Ascending aorta (tissue), 2 donors: ENCODE measurements around the gene ELANE. TPM values are rescaled to one million over a fixed set of nuclear protein-coding genes. Genes with fewer than 3 reads are reported as not detected.

Experiments
- DNase-seq, 2 donors: peaks; one replicate each; pipeline ENCODE4 v3.0.0-alpha.2; 2019; ENCODE audit warnings: low spot score in 2 of 2
- H3K27ac ChIP-seq, 2 donors: fragments of 200-600 bp; sonication (generic); one replicate each; pipeline ENCODE4 v1.5.1; 2016 to 2017; ENCODE audit warnings: mild to moderate bottlenecking in 1 of 2
- H3K27me3 ChIP-seq: fragments of 200-600 bp; sonication (generic); one replicate; pipeline ENCODE4 v1.5.1; 2017
- H3K36me3 ChIP-seq, 2 donors: fragments of 200-600 bp; sonication (generic); one replicate each; pipeline ENCODE4 v1.5.1; 2016
- H3K4me1 ChIP-seq, 2 donors: fragments of 200-600 bp; sonication (generic); one replicate each; pipeline ENCODE4 v1.5.1; 2016 to 2017; ENCODE audit warnings: mild to moderate bottlenecking in 1 of 2
- H3K4me3 ChIP-seq, 2 donors: fragments of 200-600 bp; sonication (generic); one replicate each; pipeline ENCODE4 v1.5.1; 2016 to 2017; ENCODE audit warnings: mild to moderate bottlenecking in 1 of 2
- H3K9me3 ChIP-seq, 2 donors: fragments of 200-600 bp; sonication (generic); one replicate each; pipeline ENCODE4 v1.5.1; 2016
- CTCF ChIP-seq, 3 experiments: fragments of 200-600 bp in 2 of 3; fragments of 450-650 bp in 1 of 3; sonication (generic) in 2 of 3; IDR thresholded peaks; one replicate each; pipeline ENCODE4 v1.5.1; 2016 to 2019; ENCODE audit warnings: antibody characterized with exemption in 3 of 3, mild to moderate bottlenecking in 1 of 3, moderate library complexity in 1 of 3
- intact Hi-C: fragments of 100-400 bp; cut with DNase I; formaldehyde crosslinking; loops from one replicate; pipeline ENCODE4 v1.15.1; 2023
- total RNA-seq: library from RNA; depleted of rRNA; stranded (reverse); fragments of >200 nt; gene quantifications from one replicate; pipeline ENCODE4 v1.1.0, GENCODE V29; 2016

Gene ELANE
- total RNA-seq, 1 donor from 2014 or later = not detected

GRCh38 chr19:879711-880438 is 27.8 kb downstream of the ELANE start:
- no peak for TF ChIP-seq CTCF (IDR thresholded peaks at IDR 0.05)
- H3K27ac ChIP-seq = no peak overlapping the region
- no peak overlapping the region for H3K4me3 ChIP-seq
- no peak for DNase-seq
- no peaks in the 10 kb centered on the region for H3K4me1 ChIP-seq
- H3K27me3 ChIP-seq = no peaks in the 10 kb centered on the region
- intact Hi-C loops = no loop called here
- H3K9me3 ChIP-seq = no peaks in the 10 kb centered on the region
- peaks cover 65 to 86% of the 10 kb centered on the region in 2 donors for H3K36me3 ChIP-seq

GRCh38 chr19:881385-882071 is 29.4 kb downstream of the ELANE start:
- Histone ChIP-seq H3K36me3 (peaks cover 62 to 85% of the 10 kb centered on the region in 2 donors), H3K27ac (no peak overlapping the region)

GRCh38 chr19:882871-883497 is 30.9 kb downstream of the ELANE start:
- Histone ChIP-seq H3K4me1 (no peaks in the 10 kb centered on the region), H3K27ac (no peak overlapping the region), H3K4me3 (no peak overlapping the region), H3K36me3 (peaks cover 61 to 79% of the 10 kb centered on the region in 2 donors), H3K27me3 (no peaks in the 10 kb centered on the region), H3K9me3 (no peaks in the 10 kb centered on the region)
- DNase-seq = no peak
- intact Hi-C loops = no loop called here
- TF ChIP-seq CTCF (IDR thresholded peaks at IDR 0.05) = no peak

More at GRCh38 chr19:881385-882071, 29.4 kb downstream of the ELANE start:
- intact Hi-C loops = no loop called here
- Histone ChIP-seq H3K27me3 (no peaks in the 10 kb centered on the region), H3K4me1 (no peaks in the 10 kb centered on the region), H3K4me3 (no peak overlapping the region), H3K9me3 (no peaks in the 10 kb centered on the region)
- no peak for DNase-seq
- TF ChIP-seq CTCF (IDR thresholded peaks at IDR 0.05) = no peak

- peaks cover 65 to 79% of the 10 kb centered on the region in 2 donors for H3K36me3 ChIP-seq
- intact Hi-C loops = no loop called here
- H3K9me3 ChIP-seq = no peaks in the 10 kb centered on the region
- DNase-seq = no peak
- TF ChIP-seq CTCF (IDR thresholded peaks at IDR 0.05) = no peak
- H3K4me3 ChIP-seq = no peak overlapping the region
- no peaks in the 10 kb centered on the region for H3K4me1 ChIP-seq
- H3K27ac ChIP-seq = no peak overlapping the region
- no peaks in the 10 kb centered on the region for H3K27me3 ChIP-seq
Observed at GRCh38 chr19:883661-884211, 31.6 kb downstream of the ELANE start.

- no peaks in the 10 kb centered on the region for H3K27me3 ChIP-seq
- no peak for TF ChIP-seq CTCF (IDR thresholded peaks at IDR 0.05)
- H3K27ac ChIP-seq = no peak overlapping the region
- no peak overlapping the region for H3K4me3 ChIP-seq
- no peak for DNase-seq
- no peaks in the 10 kb centered on the region for H3K9me3 ChIP-seq
- no peaks in the 10 kb centered on the region for H3K4me1 ChIP-seq
- peaks cover 65 to 77% of the 10 kb centered on the region in 2 donors for H3K36me3 ChIP-seq
- intact Hi-C loops = no loop called here
Observed at GRCh38 chr19:884420-885211, 32.5 kb downstream of the ELANE start.
